ENCODE measurements around the gene L1CAM.

The L1CAM gene

DNA sequence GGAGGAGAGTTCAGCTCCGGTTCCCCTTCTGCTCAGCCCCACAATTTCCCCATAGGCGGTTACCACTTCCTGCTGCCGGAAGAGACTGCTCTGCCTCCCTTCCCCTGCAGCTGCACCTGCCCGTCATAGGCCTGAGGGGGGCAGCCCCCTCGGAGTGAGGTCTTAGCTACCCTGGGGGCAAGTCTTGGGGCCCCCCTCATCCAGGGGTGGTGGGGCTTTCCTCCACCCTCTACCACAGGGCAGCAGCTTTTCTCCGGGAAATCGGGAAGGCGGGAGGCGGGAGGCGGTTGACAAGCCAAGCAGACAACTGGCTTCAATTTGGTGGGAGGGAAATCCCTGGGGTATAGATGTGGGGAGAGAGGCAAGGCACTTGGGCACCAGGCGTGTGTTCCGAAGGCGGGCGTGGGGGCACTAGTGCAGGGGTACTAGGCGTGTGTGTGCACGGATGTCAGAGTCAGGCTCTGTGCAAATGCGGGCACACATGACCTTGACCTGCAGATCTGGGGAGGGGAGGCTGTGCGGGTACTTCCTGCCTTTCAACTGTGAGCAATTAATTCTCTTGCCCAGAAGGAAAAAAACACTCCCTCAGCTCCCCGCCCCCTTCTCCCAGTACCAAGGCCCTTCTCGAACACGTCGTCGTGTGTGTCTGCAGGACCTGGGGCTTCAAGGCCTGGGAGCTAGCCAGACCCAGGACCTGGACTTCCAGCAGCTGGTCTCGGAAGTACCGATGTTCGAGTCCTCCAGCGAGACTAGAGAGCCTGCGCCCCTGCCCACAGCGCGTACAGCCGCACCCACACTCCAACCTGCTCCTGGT lies 41.1 kb upstream of the L1CAM start (continued):
- TF ChIP-seq ZNF398 (tag by site-specific recombination; IDR thresholded peaks at IDR 0.05) (peak; percentile 28; the same call in 1 of the 2 replicates), KLF1 (tag by site-specific recombination; IDR thresholded peaks at IDR 0.05) (peak; percentile 40; the same call in 1 of the 2 replicates), ZFHX2 (tag by site-specific recombination; conservative IDR thresholded peaks at IDR 0.05) (peak; percentile 82), KLF9 (tag by site-specific recombination; IDR thresholded peaks at IDR 0.05; ENCODE audit: low read depth) (peak; percentile 18; the same call in 1 of the 2 replicates), GLIS1 (tag by site-specific recombination; IDR thresholded peaks at IDR 0.05) (peak; percentile 91), KLF10 (tag by site-specific recombination; IDR thresholded peaks at IDR 0.05) (no peak)

DNA sequence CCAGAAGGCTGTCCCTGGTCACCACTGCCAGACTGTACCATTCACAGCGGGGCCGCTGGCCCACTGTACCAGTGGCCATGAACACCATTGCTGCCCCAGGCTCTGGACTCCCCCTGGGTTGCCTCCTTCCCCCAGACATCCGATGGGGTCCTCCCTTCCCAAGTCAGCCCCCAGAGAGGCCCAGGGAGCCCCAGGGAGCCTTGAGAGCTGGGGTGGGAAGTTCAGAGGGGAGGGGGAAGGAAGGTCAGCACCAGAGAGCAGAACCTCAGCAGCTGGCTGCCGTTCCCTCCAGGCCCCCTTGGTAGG lies 40.5 kb upstream of the L1CAM start:
- CTCF ChIA-PET, result interaction anchor here (0.9 to 14.7 kb wide), 3 partner anchors 15 to 259 kb away, joined by 3 to 267 read pairs (median 4); partner anchors contain the start of gene RENBP
- Histone ChIP-seq H3K27ac (ENCODE audit: extremely low read depth, low read depth, low read length) (no peak overlapping the region), H3K4me1 (ENCODE audit: control insufficient read depth, insufficient read depth, low read length) (peaks cover 10% of the 10 kb centered on the region), H3K36me3 (ENCODE audit: control insufficient read depth in 2 of 2, insufficient read depth in 1 of 2, low read length in 2 of 2) (peaks cover 3 to 26% of the 10 kb centered on the region in 2 experiments), H3K9me3 (ENCODE audit: control insufficient read depth, insufficient read depth, low read depth, low read length) (no peaks in the 10 kb centered on the region), H3K4me3 (ENCODE audit: low read depth, low read length) (no peak overlapping the region)
- POLR2A ChIA-PET, result interaction anchor here (0.6 to 4.2 kb wide), 5 partner anchors 13 to 124 kb away, joined by 5 to 67 read pairs (median 29); partner anchors contain the start of genes HCFC1, RENBP and TMEM187
- no peak for TF ChIP-seq RBAK (tag by site-specific recombination; IDR thresholded peaks at IDR 0.05)
- TF ChIP-seq, protein P1, sequence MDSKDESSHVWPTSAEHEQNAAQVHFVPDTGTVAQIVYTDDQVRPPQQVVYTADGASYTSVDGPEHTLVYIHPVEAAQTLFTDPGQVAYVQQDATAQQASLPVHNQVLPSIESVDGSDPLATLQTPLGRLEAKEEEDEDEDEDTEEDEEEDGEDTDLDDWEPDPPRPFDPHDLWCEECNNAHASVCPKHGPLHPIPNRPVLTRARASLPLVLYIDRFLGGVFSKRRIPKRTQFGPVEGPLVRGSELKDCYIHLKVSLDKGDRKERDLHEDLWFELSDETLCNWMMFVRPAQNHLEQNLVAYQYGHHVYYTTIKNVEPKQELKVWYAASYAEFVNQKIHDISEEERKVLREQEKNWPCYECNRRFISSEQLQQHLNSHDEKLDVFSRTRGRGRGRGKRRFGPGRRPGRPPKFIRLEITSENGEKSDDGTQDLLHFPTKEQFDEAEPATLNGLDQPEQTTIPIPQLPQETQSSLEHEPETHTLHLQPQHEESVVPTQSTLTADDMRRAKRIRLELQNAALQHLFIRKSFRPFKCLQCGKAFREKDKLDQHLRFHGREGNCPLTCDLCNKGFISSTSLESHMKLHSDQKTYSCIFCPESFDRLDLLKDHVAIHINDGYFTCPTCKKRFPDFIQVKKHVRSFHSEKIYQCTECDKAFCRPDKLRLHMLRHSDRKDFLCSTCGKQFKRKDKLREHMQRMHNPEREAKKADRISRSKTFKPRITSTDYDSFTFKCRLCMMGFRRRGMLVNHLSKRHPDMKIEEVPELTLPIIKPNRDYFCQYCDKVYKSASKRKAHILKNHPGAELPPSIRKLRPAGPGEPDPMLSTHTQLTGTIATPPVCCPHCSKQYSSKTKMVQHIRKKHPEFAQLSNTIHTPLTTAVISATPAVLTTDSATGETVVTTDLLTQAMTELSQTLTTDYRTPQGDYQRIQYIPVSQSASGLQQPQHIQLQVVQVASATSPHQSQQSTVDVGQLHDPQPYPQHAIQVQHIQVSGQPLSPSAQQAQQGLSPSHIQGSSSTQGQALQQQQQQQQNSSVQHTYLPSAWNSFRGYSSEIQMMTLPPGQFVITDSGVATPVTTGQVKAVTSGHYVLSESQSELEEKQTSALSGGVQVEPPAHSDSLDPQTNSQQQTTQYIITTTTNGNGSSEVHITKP (tag by site-specific recombination; IDR thresholded peaks at IDR 0.05), result peak; percentile 54

- peaks cover 10% of the 10 kb centered on the region for H3K4me1 ChIP-seq (ENCODE audit: control insufficient read depth, insufficient read depth, low read length)
- ChIA-PET POLR2A (interaction anchor here (0.5 to 4.2 kb wide), 10 partner anchors 8 to 132 kb away, joined by 4 to 67 read pairs (median 6); partner anchors contain the start of genes HCFC1, IDH3G, NAA10 and SSR4), CTCF (interaction anchor here (1.1 to 14.7 kb wide), 6 partner anchors 8 to 258 kb away, joined by 3 to 267 read pairs (median 46); partner anchors contain the start of gene RENBP)
- H3K9me3 ChIP-seq (ENCODE audit: control insufficient read depth, insufficient read depth, low read depth, low read length), result no peaks in the 10 kb centered on the region
- no peak within 1 kb of the TSS for H3K4me3 ChIP-seq (ENCODE audit: low read depth, low read length)
- H3K36me3 ChIP-seq (ENCODE audit: control insufficient read depth in 2 of 2, insufficient read depth in 1 of 2, low read length in 2 of 2), result peaks cover 0 to 20% of the 10 kb centered on the region in 2 experiments; a peak in 2 of 3 replicates
- no peak for TF ChIP-seq SP7 (tag by site-specific recombination; IDR thresholded peaks at IDR 0.05)
- TF ChIP-seq ZFHX2 (tag by site-specific recombination; conservative IDR thresholded peaks at IDR 0.05), result no peak
- TF ChIP-seq ZFP41 (tag by site-specific recombination; IDR thresholded peaks at IDR 0.05; ENCODE audit: borderline replicate concordance), result no peak
- TF ChIP-seq ZNF23 (tag by site-specific recombination; IDR thresholded peaks at IDR 0.05; ENCODE audit: borderline replicate concordance), result no peak
- TF ChIP-seq ZNF521 (tag by site-specific recombination; IDR thresholded peaks at IDR 0.05), result no peak
- no peak for TF ChIP-seq OVOL3 (tag by site-specific recombination; IDR thresholded peaks at IDR 0.05)
- no peak for TF ChIP-seq ZBTB49 (tag by site-specific recombination; IDR thresholded peaks at IDR 0.05; ENCODE audit: low read depth)
- no peak for TF ChIP-seq TRIM28 (IDR thresholded peaks at IDR 0.05; ENCODE audit: borderline replicate concordance, low read length)
- TF ChIP-seq ZSCAN18 (tag by site-specific recombination; IDR thresholded peaks at IDR 0.05), result no peak
- no peak for TF ChIP-seq ZNF610 (tag by site-specific recombination; IDR thresholded peaks at IDR 0.05; ENCODE audit: borderline replicate concordance)
- TF ChIP-seq ZNF629 (tag by site-specific recombination; IDR thresholded peaks at IDR 0.05), result no peak
- TF ChIP-seq ZNF169 (tag by site-specific recombination; IDR thresholded peaks at IDR 0.05), result no peak
- no peak within 1 kb of the TSS; the same call in 1 of the 2 replicates for H3K27ac ChIP-seq (ENCODE audit: extremely low read depth, low read depth, low read length)
These were observed 40.0 kb upstream of the L1CAM start, which contains the start of gene ARHGAP4 for GRCh38 chrX:153925739-153926551. Gene ARHGAP4 (minus strand): TSS chrX:153926264. CDS start chrX:153926202, 62 bp downstream.

Measured in HEK293 (cell line).